ENCODE results near the gene BCAS1. TPM values are rescaled to one million over a fixed set of nuclear protein-coding genes. Genes with fewer than 3 reads are reported as not detected.

The BCAS1 gene
- total RNA-seq, 1 donor from 2014 or later, result under 0.01 TPM

DNA sequence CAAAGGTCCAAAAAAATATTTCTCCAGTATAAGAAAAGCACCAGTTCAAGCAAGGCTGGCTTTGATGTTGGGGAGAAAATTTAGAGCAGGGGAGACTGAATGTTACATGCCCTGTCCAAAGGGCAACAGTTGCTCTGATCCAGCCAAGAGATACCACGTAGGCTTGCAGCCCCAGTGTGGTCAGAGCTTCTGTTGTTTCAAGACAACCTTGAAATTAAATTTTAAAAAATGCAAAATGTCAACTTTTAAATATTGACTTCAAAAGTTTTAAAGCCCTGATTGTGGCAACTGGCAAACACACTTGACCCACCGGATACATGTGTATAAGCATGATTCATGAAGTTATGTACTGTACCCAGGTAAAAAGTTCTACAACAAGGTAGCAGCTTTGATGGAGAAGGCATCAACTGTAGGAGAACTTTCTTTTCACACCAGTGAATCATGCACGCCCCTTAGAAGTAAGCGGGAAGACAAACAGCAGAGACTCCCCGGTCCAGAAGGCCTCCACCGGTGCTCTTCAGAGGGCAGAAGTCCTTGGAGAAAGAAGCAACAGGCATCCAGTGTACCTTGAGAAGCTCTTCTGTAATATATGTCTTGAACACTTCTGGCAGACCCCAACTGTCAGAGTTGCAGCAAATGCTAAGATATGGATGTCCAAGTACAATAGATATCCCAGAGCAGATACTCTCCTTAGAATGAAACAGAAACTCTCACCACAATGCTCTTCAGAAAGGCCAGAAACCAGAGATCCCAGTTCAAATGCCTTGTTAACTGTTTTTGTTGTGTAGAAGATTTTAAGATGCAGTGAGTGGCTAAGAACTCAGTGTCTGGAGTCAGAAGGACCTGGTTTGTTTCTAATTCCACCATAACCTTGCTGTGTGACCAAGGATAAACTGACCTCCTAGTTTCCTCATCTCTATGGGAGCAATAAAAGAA, 115.4 kb downstream of the BCAS1 start:
- H3K4me3 ChIP-seq (ENCODE audit: low read depth, low read length), result no peak overlapping the region
- DNase-seq (ENCODE audit: low read depth), result no peak
- TF ChIP-seq, protein P1, sequence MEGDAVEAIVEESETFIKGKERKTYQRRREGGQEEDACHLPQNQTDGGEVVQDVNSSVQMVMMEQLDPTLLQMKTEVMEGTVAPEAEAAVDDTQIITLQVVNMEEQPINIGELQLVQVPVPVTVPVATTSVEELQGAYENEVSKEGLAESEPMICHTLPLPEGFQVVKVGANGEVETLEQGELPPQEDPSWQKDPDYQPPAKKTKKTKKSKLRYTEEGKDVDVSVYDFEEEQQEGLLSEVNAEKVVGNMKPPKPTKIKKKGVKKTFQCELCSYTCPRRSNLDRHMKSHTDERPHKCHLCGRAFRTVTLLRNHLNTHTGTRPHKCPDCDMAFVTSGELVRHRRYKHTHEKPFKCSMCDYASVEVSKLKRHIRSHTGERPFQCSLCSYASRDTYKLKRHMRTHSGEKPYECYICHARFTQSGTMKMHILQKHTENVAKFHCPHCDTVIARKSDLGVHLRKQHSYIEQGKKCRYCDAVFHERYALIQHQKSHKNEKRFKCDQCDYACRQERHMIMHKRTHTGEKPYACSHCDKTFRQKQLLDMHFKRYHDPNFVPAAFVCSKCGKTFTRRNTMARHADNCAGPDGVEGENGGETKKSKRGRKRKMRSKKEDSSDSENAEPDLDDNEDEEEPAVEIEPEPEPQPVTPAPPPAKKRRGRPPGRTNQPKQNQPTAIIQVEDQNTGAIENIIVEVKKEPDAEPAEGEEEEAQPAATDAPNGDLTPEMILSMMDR (conservative IDR thresholded peaks at IDR 0.05; ENCODE audit: low read depth, low read length), result no peak

DNA sequence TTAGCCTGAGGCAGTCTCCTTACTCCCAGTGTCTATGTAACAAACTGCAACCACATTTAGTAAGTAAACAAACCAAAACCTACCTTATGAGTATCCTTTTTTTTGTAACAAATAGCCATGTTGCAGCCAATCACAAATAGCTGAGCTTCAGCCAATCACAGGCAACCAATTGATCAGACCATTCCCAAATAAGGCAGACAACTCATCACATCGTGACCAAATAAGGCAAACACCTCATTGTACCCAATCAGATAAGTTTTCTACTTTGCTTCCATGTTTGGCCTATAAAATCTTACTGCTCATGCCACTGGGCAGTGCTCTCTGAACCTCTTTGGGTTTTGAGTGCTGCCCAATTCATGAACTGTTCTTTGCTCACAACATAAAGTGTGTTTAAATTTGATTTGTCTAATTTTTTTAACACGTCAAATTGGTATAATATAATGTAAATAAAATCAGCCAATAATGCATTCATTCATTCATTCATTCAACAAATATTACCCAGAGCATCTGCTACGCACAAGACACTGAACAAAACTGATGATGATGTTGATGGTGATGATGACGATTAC, 117.8 kb downstream of the BCAS1 start:
- TF ChIP-seq, protein P1 (conservative IDR thresholded peaks at IDR 0.05; ENCODE audit: low read depth, low read length), result no peak
- DNase-seq (ENCODE audit: low read depth), result no peak

DNA sequence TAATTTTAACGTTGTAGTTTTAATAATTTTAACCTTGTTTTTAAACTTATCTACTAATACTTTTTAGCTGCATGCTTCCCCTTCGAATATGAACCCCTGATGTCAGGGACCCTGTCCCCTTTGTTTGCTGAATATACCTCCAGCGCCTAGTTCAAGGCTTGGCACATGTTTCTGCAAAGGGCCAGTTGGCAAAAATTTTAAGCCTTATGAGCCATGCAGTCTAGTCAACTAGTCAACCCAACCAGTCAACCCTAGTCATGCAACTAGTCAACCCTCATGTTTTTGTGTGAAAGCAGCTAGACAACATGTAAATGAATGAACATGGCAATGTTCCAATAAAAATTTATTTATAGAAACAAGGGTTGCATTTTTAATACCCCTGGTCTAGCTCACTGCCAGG, 119.8 kb downstream of the BCAS1 start:
- DNase-seq (ENCODE audit: low read depth), result no peak
- TF ChIP-seq, protein P1 (conservative IDR thresholded peaks at IDR 0.05; ENCODE audit: low read depth, low read length), result no peak
- no peak overlapping the region for H3K4me3 ChIP-seq (ENCODE audit: low read depth, low read length)

More for the DNA sequence above, 117.8 kb downstream of the BCAS1 start:
- H3K4me3 ChIP-seq (ENCODE audit: low read depth, low read length), result no peak overlapping the region

DNA sequence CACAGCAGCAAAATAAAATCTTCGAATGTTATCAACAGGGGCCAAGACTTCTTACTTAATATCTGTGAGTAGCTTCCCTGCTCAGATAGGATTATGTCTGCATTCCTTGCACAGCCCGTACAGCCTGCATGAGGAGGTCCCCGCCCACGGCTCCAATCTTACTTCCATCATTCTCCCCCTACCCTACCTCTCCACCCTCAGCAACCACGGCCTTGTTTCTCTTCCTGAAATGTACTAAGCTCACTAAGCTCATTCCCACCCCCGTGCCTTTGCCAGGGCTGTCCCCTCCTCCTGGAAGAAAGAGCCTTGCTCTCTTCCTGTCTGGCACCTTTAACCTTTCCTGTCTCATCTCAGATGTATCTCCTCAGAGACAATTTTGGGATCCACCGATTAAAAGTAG, 120.4 kb downstream of the BCAS1 start:
- DNase-seq (ENCODE audit: low read depth), result no peak

DNA sequence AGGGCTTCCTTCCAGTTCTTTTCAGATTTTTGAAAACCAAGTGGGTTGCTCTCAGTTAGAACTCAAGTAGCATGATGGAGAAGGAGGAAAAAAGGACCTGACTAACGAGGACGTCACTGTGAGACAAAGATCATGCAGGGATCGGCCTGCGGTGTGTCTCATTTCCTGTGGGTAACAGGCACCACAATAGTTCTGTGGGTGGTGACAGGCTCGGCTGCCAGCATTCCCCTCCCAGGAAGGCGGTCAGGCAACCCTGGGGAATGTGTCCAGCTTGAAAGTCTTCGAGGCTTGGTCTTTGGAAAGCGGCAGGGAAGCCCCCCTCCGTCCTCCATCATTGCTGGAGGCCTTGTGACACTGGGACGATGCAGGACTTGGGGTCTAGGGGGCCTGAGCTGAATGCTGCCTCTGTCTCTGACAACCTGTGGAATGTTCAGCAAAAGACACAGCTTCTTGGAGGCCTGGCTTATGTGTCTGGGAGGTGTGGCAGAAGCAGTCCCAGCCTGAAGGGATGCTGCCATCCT, 121.0 kb downstream of the BCAS1 start:
- no peak overlapping the region for H3K4me3 ChIP-seq (ENCODE audit: low read depth, low read length)
- DNase-seq (ENCODE audit: low read depth), result no peak
- TF ChIP-seq, protein P1 (conservative IDR thresholded peaks at IDR 0.05; ENCODE audit: low read depth, low read length), result no peak

More for the DNA sequence above, 120.4 kb downstream of the BCAS1 start:
- H3K4me3 ChIP-seq (ENCODE audit: low read depth, low read length), result no peak overlapping the region
- TF ChIP-seq, protein P1 (conservative IDR thresholded peaks at IDR 0.05; ENCODE audit: low read depth, low read length), result no peak

DNA sequence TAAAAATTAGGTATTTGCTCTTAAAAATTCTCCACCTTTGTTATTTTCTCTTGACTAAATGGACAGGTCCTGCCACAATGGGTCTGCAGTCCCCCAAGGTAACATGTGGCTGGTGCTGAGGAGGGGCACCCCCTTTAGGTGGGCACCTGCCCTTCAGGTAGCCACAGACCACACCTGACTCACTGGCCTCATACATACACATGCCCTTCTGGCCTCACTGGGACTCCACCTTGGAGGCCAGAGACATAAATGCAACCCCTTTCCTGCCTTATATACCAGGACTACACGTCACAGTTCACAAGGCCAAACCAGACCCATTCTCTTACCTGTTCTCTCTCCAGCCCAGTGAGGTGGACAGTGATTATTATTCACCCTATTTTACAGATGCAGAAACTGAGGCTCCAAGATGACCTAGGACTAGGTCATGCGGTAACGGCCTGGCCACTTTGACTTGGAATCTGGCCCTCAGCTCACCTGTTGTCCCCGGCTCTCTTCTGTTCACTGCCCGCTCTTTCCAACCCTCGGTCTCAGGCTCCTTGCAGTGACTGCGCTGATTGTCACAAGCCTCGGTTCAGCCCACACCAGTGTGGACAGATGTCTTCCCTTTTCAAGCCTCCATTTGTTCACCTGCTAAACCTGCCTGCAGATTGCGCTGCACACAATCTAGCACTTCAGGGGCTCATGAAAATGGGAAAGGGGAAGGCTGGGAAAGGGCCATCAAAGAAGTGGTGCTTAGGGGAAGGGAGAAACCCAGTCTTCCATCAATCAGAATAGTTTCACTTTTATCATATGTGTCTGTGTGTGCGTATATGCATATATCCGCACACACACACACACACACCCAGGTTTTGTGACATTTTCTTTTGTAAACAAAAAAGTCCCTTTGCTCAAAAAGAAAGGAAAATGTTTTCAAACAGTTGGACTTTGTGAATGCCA, 121.7 kb downstream of the BCAS1 start:
- DNase-seq (ENCODE audit: low read depth), result no peak
- H3K4me3 ChIP-seq (ENCODE audit: low read depth, low read length), result no peak overlapping the region
- TF ChIP-seq, protein P1 (conservative IDR thresholded peaks at IDR 0.05; ENCODE audit: low read depth, low read length), result no peak
